ENCODE data around the gene ZFP69.

ZFP69 gene

GRCh38 chr1:40439247-40439646 is 37.8 kb upstream of the ZFP69 start:
- TF ChIP-seq, protein P1, sequence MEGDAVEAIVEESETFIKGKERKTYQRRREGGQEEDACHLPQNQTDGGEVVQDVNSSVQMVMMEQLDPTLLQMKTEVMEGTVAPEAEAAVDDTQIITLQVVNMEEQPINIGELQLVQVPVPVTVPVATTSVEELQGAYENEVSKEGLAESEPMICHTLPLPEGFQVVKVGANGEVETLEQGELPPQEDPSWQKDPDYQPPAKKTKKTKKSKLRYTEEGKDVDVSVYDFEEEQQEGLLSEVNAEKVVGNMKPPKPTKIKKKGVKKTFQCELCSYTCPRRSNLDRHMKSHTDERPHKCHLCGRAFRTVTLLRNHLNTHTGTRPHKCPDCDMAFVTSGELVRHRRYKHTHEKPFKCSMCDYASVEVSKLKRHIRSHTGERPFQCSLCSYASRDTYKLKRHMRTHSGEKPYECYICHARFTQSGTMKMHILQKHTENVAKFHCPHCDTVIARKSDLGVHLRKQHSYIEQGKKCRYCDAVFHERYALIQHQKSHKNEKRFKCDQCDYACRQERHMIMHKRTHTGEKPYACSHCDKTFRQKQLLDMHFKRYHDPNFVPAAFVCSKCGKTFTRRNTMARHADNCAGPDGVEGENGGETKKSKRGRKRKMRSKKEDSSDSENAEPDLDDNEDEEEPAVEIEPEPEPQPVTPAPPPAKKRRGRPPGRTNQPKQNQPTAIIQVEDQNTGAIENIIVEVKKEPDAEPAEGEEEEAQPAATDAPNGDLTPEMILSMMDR (IDR thresholded peaks at IDR 0.05; ENCODE audit: low read depth, low read length, missing control alignments), result no peak
- no peak overlapping the region for H3K4me3 ChIP-seq (ENCODE audit: low read depth, low read length)
- no peak for DNase-seq (ENCODE audit: low read depth)

DNA sequence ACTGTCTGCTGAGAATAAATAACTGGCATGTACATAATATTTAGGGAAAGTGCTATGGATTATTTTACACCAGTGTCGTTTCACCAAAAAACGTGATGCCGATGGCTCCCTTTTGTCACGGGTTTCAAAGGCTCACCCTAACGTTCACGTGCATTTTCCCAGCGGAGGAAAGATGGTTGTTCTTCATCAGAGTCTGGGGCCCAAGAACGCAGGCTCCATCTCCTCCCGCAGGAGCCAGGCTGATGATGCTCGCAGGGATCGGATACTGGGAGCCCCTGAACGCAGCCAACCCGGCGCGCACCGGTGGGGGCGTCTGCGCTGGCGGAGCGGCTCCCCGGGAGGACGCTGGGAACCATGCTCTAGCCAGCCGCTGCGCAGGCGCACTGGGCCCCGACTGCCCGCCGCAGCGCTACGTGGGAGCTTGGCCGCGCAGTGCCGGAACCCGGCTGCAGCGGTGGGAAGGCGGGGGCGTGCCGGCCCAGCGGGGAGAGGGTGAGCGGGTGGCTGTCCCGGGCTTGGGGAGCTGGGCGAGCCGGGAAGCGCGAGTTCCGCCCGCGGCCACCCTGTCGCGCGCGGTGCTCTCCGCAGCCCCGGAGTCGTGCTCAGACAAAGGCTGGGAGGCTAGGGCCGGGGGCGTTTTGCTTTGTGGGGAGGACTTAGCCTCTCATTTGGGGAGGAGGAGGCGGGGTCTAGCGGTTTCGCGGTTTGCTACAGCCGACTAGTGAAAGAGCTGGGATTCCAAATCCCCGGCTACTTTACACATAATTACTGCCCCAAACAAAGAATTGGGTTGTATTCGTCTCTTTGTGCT is 27.2 kb upstream of the ZFP69 start, which contains the start of gene ZFP69B:
Gene ZFP69B (plus strand): TSS at position 793 of the 811 bp plus-strand sequence. CDS start 486 bp downstream, outside the sequence.
- peak within 1 kb of the TSS; percentile 74 for H3K4me3 ChIP-seq (ENCODE audit: low read depth, low read length)
- peak; percentile 68 for DNase-seq (ENCODE audit: low read depth)
- TF ChIP-seq, protein P1 (IDR thresholded peaks at IDR 0.05; ENCODE audit: low read depth, low read length, missing control alignments), result no peak

GRCh38 chr1:40450495-40451237 is 26.4 kb upstream of the ZFP69 start:
- peak overlapping the region; percentile 74 for H3K4me3 ChIP-seq (ENCODE audit: low read depth, low read length)
- TF ChIP-seq, protein P1 (IDR thresholded peaks at IDR 0.05; ENCODE audit: low read depth, low read length, missing control alignments), result no peak
- DNase-seq (ENCODE audit: low read depth), result peak; percentile 76

GRCh38 chr1:40451238-40451585 is 25.9 kb upstream of the ZFP69 start:
- H3K4me3 ChIP-seq (ENCODE audit: low read depth, low read length), result peak overlapping the region; percentile 74
- TF ChIP-seq, protein P1 (IDR thresholded peaks at IDR 0.05; ENCODE audit: low read depth, low read length, missing control alignments), result no peak

GRCh38 chr1:40454873-40455272 is 22.2 kb upstream of the ZFP69 start:
- no peak overlapping the region for H3K4me3 ChIP-seq (ENCODE audit: low read depth, low read length)
- DNase-seq (ENCODE audit: low read depth), result no peak
- TF ChIP-seq, protein P1 (IDR thresholded peaks at IDR 0.05; ENCODE audit: low read depth, low read length, missing control alignments), result no peak

More at GRCh38 chr1:40451238-40451585, 25.9 kb upstream of the ZFP69 start:
- DNase-seq (ENCODE audit: low read depth), result no peak

DNA sequence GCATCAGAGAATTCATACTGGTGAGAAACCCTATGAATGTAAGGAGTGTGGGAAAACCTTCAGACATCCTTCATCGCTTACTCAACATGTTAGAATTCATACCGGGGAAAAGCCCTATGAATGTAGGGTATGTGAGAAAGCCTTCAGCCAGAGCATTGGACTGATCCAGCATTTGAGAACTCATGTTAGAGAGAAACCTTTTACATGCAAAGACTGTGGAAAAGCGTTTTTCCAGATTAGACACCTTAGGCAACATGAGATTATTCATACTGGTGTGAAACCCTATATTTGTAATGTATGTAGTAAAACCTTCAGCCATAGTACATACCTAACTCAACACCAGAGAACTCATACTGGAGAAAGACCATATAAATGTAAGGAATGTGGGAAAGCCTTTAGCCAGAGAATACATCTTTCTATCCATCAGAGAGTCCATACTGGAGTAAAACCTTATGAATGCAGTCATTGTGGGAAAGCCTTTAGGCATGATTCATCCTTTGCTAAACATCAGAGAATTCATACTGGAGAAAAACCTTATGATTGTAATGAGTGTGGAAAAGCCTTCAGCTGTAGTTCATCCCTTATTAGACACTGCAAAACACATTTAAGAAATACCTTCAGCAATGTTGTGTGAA is 14.0 kb upstream of the ZFP69 start:
- TF ChIP-seq, protein P1 (IDR thresholded peaks at IDR 0.05; ENCODE audit: low read depth, low read length, missing control alignments), result no peak
- no peak for DNase-seq (ENCODE audit: low read depth)
- no peak overlapping the region for H3K4me3 ChIP-seq (ENCODE audit: low read depth, low read length)

Data from GM12864 (cell line).